Measurements from ENCODE around the gene ELOB. TPM values are rescaled to one million over a fixed set of nuclear protein-coding genes. Genes with fewer than 3 reads are reported as not detected.
A peak's percentile ranks its signal among the peaks of the same experiment; 100 is the strongest.

Gene ELOB
- total RNA-seq, 2 donors from 2014 or later: 269 to 518 TPM

- DNase-seq (ENCODE audit: low spot score) (no peak), ATAC-seq (ENCODE audit: insufficient number of reproducible peaks, low FRiP score, low read depth) (no peak)
- H3K36me3 ChIP-seq: peaks cover 93% of the 10 kb centered on the region
- no peak overlapping the region for H3K4me3 ChIP-seq
- H3K27ac ChIP-seq: no peak overlapping the region
- TF ChIP-seq CTCF (IDR thresholded peaks at IDR 0.05): no peak
- no peaks in the 10 kb centered on the region for H3K4me1 ChIP-seq (ENCODE audit: control insufficient read depth in 1 of 2, low read depth in 2 of 2)
- no peaks in the 10 kb centered on the region for H3K9me3 ChIP-seq
- H3K27me3 ChIP-seq (replicated peaks; ENCODE audit: insufficient read depth): no peaks in the 10 kb centered on the region
Measured at GRCh38 chr16:2761886-2762583, 15.0 kb downstream of the ELOB start.

- DNase-seq (ENCODE audit: low spot score) (no peak), ATAC-seq (ENCODE audit: insufficient number of reproducible peaks, low FRiP score, low read depth) (no peak)
- peaks cover 2 to 4% of the 10 kb centered on the region in 2 donors for H3K4me1 ChIP-seq (ENCODE audit: control insufficient read depth in 1 of 2, low read depth in 2 of 2)
- no peaks in the 10 kb centered on the region for H3K27me3 ChIP-seq (replicated peaks; ENCODE audit: insufficient read depth)
- H3K4me3 ChIP-seq: no peak overlapping the region
- H3K9me3 ChIP-seq: no peaks in the 10 kb centered on the region
- no peak overlapping the region for H3K27ac ChIP-seq
- no peak for TF ChIP-seq CTCF (IDR thresholded peaks at IDR 0.05)
- H3K36me3 ChIP-seq: peaks cover 88% of the 10 kb centered on the region
Measured at GRCh38 chr16:2761472-2761871, 15.6 kb downstream of the ELOB start.

GRCh38 chr16:2757344-2757743, 19.7 kb downstream of the ELOB start:
- H3K27me3 ChIP-seq (replicated peaks; ENCODE audit: insufficient read depth): no peaks in the 10 kb centered on the region
- peaks cover 28 to 35% of the 10 kb centered on the region in 2 donors for H3K4me1 ChIP-seq (ENCODE audit: control insufficient read depth in 1 of 2, low read depth in 2 of 2)
- H3K4me3 ChIP-seq: no peak overlapping the region
- no peak for TF ChIP-seq CTCF (IDR thresholded peaks at IDR 0.05)
- no peaks in the 10 kb centered on the region for H3K9me3 ChIP-seq
- H3K36me3 ChIP-seq: peaks cover 55% of the 10 kb centered on the region
- DNase-seq (ENCODE audit: low spot score) (no peak), ATAC-seq (ENCODE audit: insufficient number of reproducible peaks, low FRiP score, low read depth) (no peak)
- H3K27ac ChIP-seq: no peak overlapping the region

GRCh38 chr16:2756288-2757015, 20.6 kb downstream of the ELOB start:
- Histone ChIP-seq H3K4me1 (ENCODE audit: control insufficient read depth in 1 of 2, low read depth in 2 of 2) (peaks cover 33 to 41% of the 10 kb centered on the region in 2 donors), H3K4me3 (peak overlapping the region; percentile 82), H3K27me3 (replicated peaks; ENCODE audit: insufficient read depth) (no peaks in the 10 kb centered on the region), H3K27ac (no peak overlapping the region), H3K9me3 (no peaks in the 10 kb centered on the region), H3K36me3 (peaks cover 46% of the 10 kb centered on the region)
- TF ChIP-seq CTCF (IDR thresholded peaks at IDR 0.05): no peak
- DNase-seq (ENCODE audit: low spot score) (no peak), ATAC-seq (ENCODE audit: insufficient number of reproducible peaks, low FRiP score, low read depth) (no peak)

GRCh38 chr16:2755158-2755557, 21.9 kb downstream of the ELOB start:
- DNase-seq (ENCODE audit: low spot score): no peak
- Histone ChIP-seq H3K36me3 (peaks cover 34% of the 10 kb centered on the region), H3K27ac (no peak overlapping the region), H3K27me3 (replicated peaks; ENCODE audit: insufficient read depth) (no peaks in the 10 kb centered on the region), H3K4me3 (peak overlapping the region; percentile 82), H3K9me3 (no peaks in the 10 kb centered on the region), H3K4me1 (ENCODE audit: control insufficient read depth in 1 of 2, low read depth in 2 of 2) (peaks cover 33 to 43% of the 10 kb centered on the region in 2 donors)
- no peak for TF ChIP-seq CTCF (IDR thresholded peaks at IDR 0.05)
- ATAC-seq (ENCODE audit: insufficient number of reproducible peaks, low FRiP score, low read depth): no peak
